MCF 10A (cell line): Measurements from ENCODE around the gene TRIB2. TPM values are rescaled to one million over a fixed set of nuclear protein-coding genes. Genes with fewer than 3 reads are reported as not detected.
"Not testable (repeated sequence)": the region's sequence is repeated elsewhere in the genome, so short reads cannot be mapped to it uniquely, and the experiment has no call there.

Source experiments
- BruUV-seq: library from RNA; stranded (reverse); fragments of 400-500 nt; replicated peaks from 2 replicates; lab custom pipeline; 2021; lab: Mats Ljungman, UMichigan
- CTCF ChIA-PET: fragments of 300-600 bp; sonication (Branson Sonifier 250); formaldehyde crosslinking; extraction: SDS; loops from one replicate; lab custom pipeline; 2021; ENCODE audit warnings: antibody characterized with exemption, inconsistent platforms; lab: Yijun Ruan, JAX
- POLR2A ChIA-PET: fragments of 300-600, 350-650 bp; sonication (Branson Sonifier 250); formaldehyde crosslinking; extraction: SDS; loops from one replicate; lab custom pipeline; 2020; ENCODE audit warnings: antibody characterized with exemption, inconsistent platforms; lab: Yijun Ruan, JAX
- DNase-seq: peaks from one replicate; pipeline ENCODE4 v3.0.0-alpha.2; 2018; ENCODE audit not compliant: unreplicated experiment
- H3K27ac Mint-ChIP-seq: one replicate; pipeline ENCODE4 v1.8.0; 2022; ENCODE audit warnings: mild to moderate bottlenecking, low read depth, mixed read lengths; ENCODE audit not compliant: unreplicated experiment
- H3K27me3 Mint-ChIP-seq: one replicate; pipeline ENCODE4 v1.8.0; 2022; ENCODE audit warnings: mixed read lengths; ENCODE audit not compliant: insufficient read depth, unreplicated experiment
- H3K36me3 Mint-ChIP-seq: one replicate; pipeline ENCODE4 v1.8.0; 2022; ENCODE audit warnings: mild to moderate bottlenecking, moderate library complexity, mixed read lengths; ENCODE audit not compliant: insufficient read depth, unreplicated experiment
- H3K4me1 Mint-ChIP-seq: one replicate; pipeline ENCODE4 v1.8.0; 2022; ENCODE audit warnings: mixed read lengths; ENCODE audit not compliant: insufficient read depth, unreplicated experiment
- H3K4me3 Mint-ChIP-seq: one replicate; pipeline ENCODE4 v1.8.0; 2022; ENCODE audit warnings: mild to moderate bottlenecking, moderate library complexity, mixed read lengths; ENCODE audit not compliant: unreplicated experiment
- H3K9me3 Mint-ChIP-seq: one replicate; pipeline ENCODE4 v1.8.0; 2022; ENCODE audit warnings: mixed read lengths; ENCODE audit not compliant: unreplicated experiment
- CTCF ChIP-seq: fragments of 200-600 bp; IDR thresholded peaks from one replicate; pipeline ENCODE4 v1.8.0; 2022; ENCODE audit warnings: antibody characterized with exemption, mild to moderate bottlenecking; ENCODE audit not compliant: unreplicated experiment
- intact Hi-C: fragments of 100-400 bp; cut with micrococcal nuclease; formaldehyde crosslinking; loops from 2 replicates; pipeline ENCODE4 v1.14.1; 2022
- total RNA-seq: library from RNA; stranded (reverse); gene quantifications from 2 replicates; pipeline ENCODE4 v1.2.3, GENCODE V29; 2022

Gene TRIB2
- total RNA-seq, 1 experiment from 2014 or later = 12.9 TPM

- no peak for TF ChIP-seq CTCF
- Mint-ChIP-seq H3K36me3 (no peaks in the 10 kb centered on the region), H3K4me3 (no peak overlapping the region), H3K9me3 (no peaks in the 10 kb centered on the region), H3K27ac (no peak overlapping the region), H3K27me3 (no peaks in the 10 kb centered on the region), H3K4me1 (peaks cover 12% of the 10 kb centered on the region)
- BruUV-seq = no TSS peak
- ChIA-PET CTCF (interaction anchor here (2.2 kb wide), 1 partner anchor 10 kb away, joined by 6 read pairs; no protein-coding TSS in a partner anchor), POLR2A (no interaction called here)
- intact Hi-C loops = no loop called here
- no peak for DNase-seq
Observed at GRCh38 chr2:12678186-12678585, 38.5 kb upstream of the TRIB2 start.

- Mint-ChIP-seq H3K9me3 (no peaks in the 10 kb centered on the region), H3K4me3 (no peak overlapping the region), H3K27ac (no peak overlapping the region), H3K27me3 (no peaks in the 10 kb centered on the region), H3K36me3 (no peaks in the 10 kb centered on the region), H3K4me1 (peaks cover 19% of the 10 kb centered on the region)
- intact Hi-C loops = no loop called here
- BruUV-seq = no TSS peak
- TF ChIP-seq CTCF = no peak
- no peak for DNase-seq
- POLR2A ChIA-PET = interaction anchor here (0.7 kb wide), 1 partner anchor 12 kb away, joined by 3 read pairs; no protein-coding TSS in a partner anchor
- CTCF ChIA-PET = interaction anchor here (2.2 kb wide), 1 partner anchor 11 kb away, joined by 6 read pairs; no protein-coding TSS in a partner anchor
Observed at GRCh38 chr2:12679550-12680072, 37.1 kb upstream of the TRIB2 start.

- H3K36me3 Mint-ChIP-seq, H3K27me3 Mint-ChIP-seq, H3K4me3 Mint-ChIP-seq, DNase-seq, POLR2A ChIA-PET, H3K9me3 Mint-ChIP-seq, intact Hi-C loops, BruUV-seq, H3K27ac Mint-ChIP-seq: not testable (repeated sequence)
- CTCF ChIA-PET = interaction anchor here (2.2 kb wide), 1 partner anchor 12 kb away, joined by 6 read pairs; no protein-coding TSS in a partner anchor
- peaks cover 21% of the 10 kb centered on the region for H3K4me1 Mint-ChIP-seq
Observed at GRCh38 chr2:12680115-12680514, 36.6 kb upstream of the TRIB2 start.

- H3K4me1 Mint-ChIP-seq = peaks cover 10% of the 10 kb centered on the region
- no peak overlapping the region for H3K4me3 Mint-ChIP-seq
- no TSS peak for BruUV-seq
- TF ChIP-seq CTCF = no peak
- POLR2A ChIA-PET = interaction anchor here (1.2 kb wide), 1 partner anchor 95 kb away, joined by 3 read pairs; no protein-coding TSS in a partner anchor
- no peak for DNase-seq
- no peaks in the 10 kb centered on the region for H3K36me3 Mint-ChIP-seq
- no peaks in the 10 kb centered on the region for H3K9me3 Mint-ChIP-seq
- CTCF ChIA-PET = interaction anchor here (0.5 to 1.0 kb wide), 3 partner anchors 35 to 826 kb away, joined by 3 to 5 read pairs (median 4); partner anchors contain the start of gene TRIB2
- H3K27me3 Mint-ChIP-seq = no peaks in the 10 kb centered on the region
- intact Hi-C loops = no loop called here
- no peak overlapping the region for H3K27ac Mint-ChIP-seq
Observed at GRCh38 chr2:12682017-12682416, 34.7 kb upstream of the TRIB2 start.
